SK-N-SH treated with all-trans-retinoic acid at 6 μM for 48 hours (cell line): ENCODE data around the gene ARHGEF6.
"Not testable (repeated sequence)": the region's sequence is repeated elsewhere in the genome, so short reads cannot be mapped to it uniquely, and the experiment has no call there.

ENCODE experiments used
- ATAC-seq: fragments of 200-7000 bp; cut with Tn5 transposase; 3 replicates; pipeline ENCODE4 v1.9.1; 2020; ENCODE audit warnings: mild to moderate bottlenecking, moderate library complexity
- BACH2 ChIP-seq: fragments of 250-450 bp; sonication (Bioruptor Pico); IDR thresholded peaks from 2 replicates; pipeline ENCODE4 v1.9.0; 2021; ENCODE audit warnings: mild to moderate bottlenecking, borderline replicate concordance
- CSDC2 ChIP-seq: fragments of 250-450 bp; sonication (Bioruptor Pico); IDR thresholded peaks from 2 replicates; pipeline ENCODE4 v1.5.0; 2020; ENCODE audit warnings: mild to moderate bottlenecking, moderate library complexity
- ESRRG ChIP-seq: fragments of 250-450 bp; sonication (Bioruptor Pico); IDR thresholded peaks from 2 replicates; pipeline ENCODE4 v1.6.1; 2021; ENCODE audit warnings: mild to moderate bottlenecking
- GLIS3 ChIP-seq: fragments of 250-450 bp; sonication (Bioruptor Pico); IDR thresholded peaks from 2 replicates; pipeline ENCODE4 v1.5.0; 2020; ENCODE audit warnings: mild to moderate bottlenecking, moderate library complexity
- ISL1 ChIP-seq: fragments of 250-450 bp; sonication (Bioruptor Pico); IDR thresholded peaks from 2 replicates; pipeline ENCODE4 v2.1.2; 2022; ENCODE audit warnings: mild to moderate bottlenecking, moderate library complexity
- PPARA ChIP-seq: fragments of 250-450 bp; sonication (Bioruptor Pico); IDR thresholded peaks from 2 replicates; pipeline ENCODE4 v1.5.0; 2020; ENCODE audit warnings: mild to moderate bottlenecking, borderline replicate concordance
- RARB ChIP-seq: fragments of 250-450 bp; sonication (Bioruptor Pico); IDR thresholded peaks from 2 replicates; pipeline ENCODE4 v1.8.0; 2021; ENCODE audit warnings: mild to moderate bottlenecking, moderate library complexity
- SNAI2 ChIP-seq: fragments of 250-450 bp; sonication (Bioruptor Pico); IDR thresholded peaks from 2 replicates; pipeline ENCODE4 v1.5.0; 2020; ENCODE audit warnings: mild to moderate bottlenecking, moderate library complexity
- TCF4 ChIP-seq: fragments of 250-450 bp; sonication (Bioruptor Pico); IDR thresholded peaks from 2 replicates; pipeline ENCODE4 v1.8.0; 2021; ENCODE audit warnings: mild to moderate bottlenecking, moderate library complexity, borderline replicate concordance
- TOX ChIP-seq: fragments of 250-450 bp; sonication (Bioruptor Pico); IDR thresholded peaks from 2 replicates; pipeline ENCODE4 v1.8.0; 2021; ENCODE audit warnings: mild to moderate bottlenecking, moderate library complexity, borderline replicate concordance
- ZFP3 ChIP-seq: fragments of 250-450 bp; sonication (Bioruptor Pico); IDR thresholded peaks from 2 replicates; pipeline ENCODE4 v1.5.0; 2020; ENCODE audit warnings: mild to moderate bottlenecking, moderate library complexity
- ZFP30 ChIP-seq: fragments of 450-650 bp; formaldehyde crosslinking; IDR thresholded peaks from 2 replicates; pipeline ENCODE4 v1.5.0; 2022; ENCODE audit warnings: mild to moderate bottlenecking, moderate library complexity
- ZNF565 ChIP-seq: fragments of 450-650 bp; formaldehyde crosslinking; conservative IDR thresholded peaks from 2 replicates; pipeline ENCODE4 v1.5.0; 2020; ENCODE audit warnings: low read depth, mild to moderate bottlenecking, moderate library complexity
- ZNF70 ChIP-seq: fragments of 450-650 bp; formaldehyde crosslinking; IDR thresholded peaks from 2 replicates; pipeline ENCODE4 v1.5.0; 2020; ENCODE audit warnings: mild to moderate bottlenecking, moderate library complexity
- ZNF8 ChIP-seq: fragments of 450-650 bp; formaldehyde crosslinking; IDR thresholded peaks from 2 replicates; pipeline ENCODE4 v1.5.0; 2020; ENCODE audit warnings: mild to moderate bottlenecking, moderate library complexity
- TF ChIP-seq, protein P1 (sequence below): fragments of 250-450 bp; sonication (Bioruptor Pico); IDR thresholded peaks from 2 replicates; pipeline ENCODE4 v1.5.1; 2020; ENCODE audit warnings: low read depth, mild to moderate bottlenecking, moderate library complexity
- TF ChIP-seq, protein P2 (sequence below): fragments of 250-450 bp; sonication (Bioruptor Pico); IDR thresholded peaks from 2 replicates; pipeline ENCODE4 v1.5.0; 2020; ENCODE audit warnings: mild to moderate bottlenecking, moderate library complexity
- TF ChIP-seq, protein P3 (sequence below): fragments of 250-450 bp; sonication (Bioruptor Pico); IDR thresholded peaks from 2 replicates; pipeline ENCODE4 v1.5.1; 2021; ENCODE audit warnings: mild to moderate bottlenecking, moderate library complexity
- TF ChIP-seq, protein P4 (sequence below): fragments of 250-450 bp; sonication (Bioruptor Pico); IDR thresholded peaks from 2 replicates; pipeline ENCODE4 v1.8.0; 2020; ENCODE audit warnings: mild to moderate bottlenecking, moderate library complexity, borderline replicate concordance
- TF ChIP-seq, protein P5 (sequence below): fragments of 250-450 bp; sonication (Bioruptor Pico); IDR thresholded peaks from 2 replicates; pipeline ENCODE4 v1.8.0; 2021; ENCODE audit warnings: low read depth, mild to moderate bottlenecking, moderate library complexity, borderline replicate concordance

Gene ARHGEF6

DNA sequence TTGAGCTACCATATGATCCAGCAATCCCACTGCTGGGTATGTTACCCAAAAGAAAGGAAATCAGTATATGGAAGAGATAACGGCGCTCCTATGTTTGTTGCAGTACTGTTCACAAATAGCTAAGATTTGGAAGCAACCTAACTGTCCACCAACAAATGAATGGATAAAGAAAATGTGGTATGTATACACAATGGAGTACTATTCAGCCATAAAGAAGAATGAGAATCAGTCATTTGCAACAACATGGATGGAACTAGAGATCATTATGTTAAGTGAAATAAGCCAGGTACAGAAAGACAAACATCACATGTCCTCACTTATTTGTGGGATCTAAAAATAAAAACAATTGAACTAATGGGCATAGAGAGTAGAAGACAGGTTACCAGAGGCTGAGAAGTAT lies 8.9 kb downstream of the ARHGEF6 start:
- TF ChIP-seq ZNF8 (CRISPR knock-in tag): peak; percentile 60; the same call in 1 of the 2 replicates

DNA sequence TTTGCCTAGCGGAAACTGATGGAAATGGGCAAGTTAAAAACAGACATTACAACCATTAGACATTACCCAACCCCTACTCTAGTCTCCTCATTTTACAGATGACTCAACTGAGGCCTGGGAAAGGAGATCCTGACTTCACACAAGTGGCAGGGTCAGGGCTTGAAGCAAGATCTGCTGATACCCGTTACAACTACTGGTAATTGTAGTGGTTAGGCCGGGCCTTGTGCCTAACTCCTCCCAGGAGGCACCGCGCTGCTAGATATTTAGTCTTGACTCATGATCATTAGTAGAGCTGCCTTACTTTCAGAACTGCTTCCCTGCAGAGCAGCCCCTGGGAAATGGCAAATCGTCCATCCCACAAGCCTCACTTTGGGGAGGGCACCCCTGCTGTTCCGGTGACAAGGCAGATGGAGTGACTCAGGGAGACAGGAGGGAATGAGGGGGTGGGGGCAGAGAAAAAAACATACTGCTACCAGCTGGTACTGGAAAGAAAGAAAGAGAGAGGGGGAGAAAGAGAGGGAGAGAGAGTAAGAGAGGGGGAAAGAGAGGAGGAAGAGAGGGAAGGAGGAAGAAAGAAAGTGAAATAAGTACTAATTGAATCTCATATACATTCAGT lies 12.2 kb downstream of the ARHGEF6 start:
- ATAC-seq: peak; percentile 70

More for the DNA sequence above, 8.9 kb downstream of the ARHGEF6 start:
- ATAC-seq: not testable (repeated sequence)

DNA sequence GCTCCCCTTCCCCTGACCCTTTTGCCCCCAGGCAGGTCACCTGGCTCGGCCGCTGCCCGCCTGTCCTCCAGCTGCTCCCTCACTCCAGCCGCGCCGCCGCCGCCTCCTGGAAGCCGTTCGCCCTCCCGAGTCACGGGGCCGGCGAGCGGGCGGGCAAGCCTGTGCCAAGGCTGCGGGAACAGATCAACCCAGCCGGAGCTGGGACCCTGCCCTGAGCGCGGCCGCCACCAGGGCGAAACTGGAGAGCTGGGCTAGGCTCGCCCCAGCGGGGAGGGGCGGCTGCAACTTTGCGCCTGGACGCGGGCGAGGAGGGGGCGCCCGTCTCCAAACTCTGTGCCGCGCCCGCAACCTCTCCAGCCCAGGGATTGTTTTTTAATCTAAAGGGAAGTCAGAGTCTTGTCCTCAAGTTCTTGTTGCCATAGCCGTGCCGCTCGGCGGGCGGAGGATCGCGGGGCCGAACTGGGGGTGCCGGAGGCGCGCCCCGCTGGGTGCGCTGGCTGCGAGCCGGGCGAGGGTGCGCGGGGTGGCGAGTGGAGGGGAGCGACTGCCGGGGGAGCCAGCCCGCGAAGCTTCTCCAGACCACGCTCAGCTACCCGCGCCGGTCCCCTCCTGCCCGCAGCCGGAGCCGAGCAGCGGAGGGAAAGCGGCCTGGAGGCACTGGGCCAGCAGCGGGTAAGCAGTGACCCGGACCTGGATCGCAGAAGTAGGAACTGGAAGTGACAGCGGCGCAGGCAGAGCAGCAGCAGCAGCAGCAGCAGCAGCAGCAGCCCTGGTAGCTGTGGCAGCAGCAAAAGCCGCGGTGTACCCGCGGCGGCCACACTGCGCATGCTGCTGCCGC lies 13.4 kb downstream of the ARHGEF6 start:
- no peak for TF ChIP-seq CSDC2 (CRISPR knock-in tag)
- TF ChIP-seq, protein P1, sequence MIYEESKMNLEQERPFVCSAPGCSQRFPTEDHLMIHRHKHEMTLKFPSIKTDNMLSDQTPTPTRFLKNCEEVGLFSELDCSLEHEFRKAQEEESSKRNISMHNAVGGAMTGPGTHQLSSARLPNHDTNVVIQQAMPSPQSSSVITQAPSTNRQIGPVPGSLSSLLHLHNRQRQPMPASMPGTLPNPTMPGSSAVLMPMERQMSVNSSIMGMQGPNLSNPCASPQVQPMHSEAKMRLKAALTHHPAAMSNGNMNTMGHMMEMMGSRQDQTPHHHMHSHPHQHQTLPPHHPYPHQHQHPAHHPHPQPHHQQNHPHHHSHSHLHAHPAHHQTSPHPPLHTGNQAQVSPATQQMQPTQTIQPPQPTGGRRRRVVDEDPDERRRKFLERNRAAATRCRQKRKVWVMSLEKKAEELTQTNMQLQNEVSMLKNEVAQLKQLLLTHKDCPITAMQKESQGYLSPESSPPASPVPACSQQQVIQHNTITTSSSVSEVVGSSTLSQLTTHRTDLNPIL (CRISPR knock-in tag): no peak
- TF ChIP-seq GLIS3 (CRISPR knock-in tag): no peak
- TF ChIP-seq ZFP30: no peak
- TF ChIP-seq ZFP3: no peak
- no peak for TF ChIP-seq RARB (CRISPR knock-in tag)
- no peak for TF ChIP-seq ZNF8 (CRISPR knock-in tag)
- no peak for TF ChIP-seq ZNF70 (CRISPR knock-in tag)
- TF ChIP-seq, protein P2, sequence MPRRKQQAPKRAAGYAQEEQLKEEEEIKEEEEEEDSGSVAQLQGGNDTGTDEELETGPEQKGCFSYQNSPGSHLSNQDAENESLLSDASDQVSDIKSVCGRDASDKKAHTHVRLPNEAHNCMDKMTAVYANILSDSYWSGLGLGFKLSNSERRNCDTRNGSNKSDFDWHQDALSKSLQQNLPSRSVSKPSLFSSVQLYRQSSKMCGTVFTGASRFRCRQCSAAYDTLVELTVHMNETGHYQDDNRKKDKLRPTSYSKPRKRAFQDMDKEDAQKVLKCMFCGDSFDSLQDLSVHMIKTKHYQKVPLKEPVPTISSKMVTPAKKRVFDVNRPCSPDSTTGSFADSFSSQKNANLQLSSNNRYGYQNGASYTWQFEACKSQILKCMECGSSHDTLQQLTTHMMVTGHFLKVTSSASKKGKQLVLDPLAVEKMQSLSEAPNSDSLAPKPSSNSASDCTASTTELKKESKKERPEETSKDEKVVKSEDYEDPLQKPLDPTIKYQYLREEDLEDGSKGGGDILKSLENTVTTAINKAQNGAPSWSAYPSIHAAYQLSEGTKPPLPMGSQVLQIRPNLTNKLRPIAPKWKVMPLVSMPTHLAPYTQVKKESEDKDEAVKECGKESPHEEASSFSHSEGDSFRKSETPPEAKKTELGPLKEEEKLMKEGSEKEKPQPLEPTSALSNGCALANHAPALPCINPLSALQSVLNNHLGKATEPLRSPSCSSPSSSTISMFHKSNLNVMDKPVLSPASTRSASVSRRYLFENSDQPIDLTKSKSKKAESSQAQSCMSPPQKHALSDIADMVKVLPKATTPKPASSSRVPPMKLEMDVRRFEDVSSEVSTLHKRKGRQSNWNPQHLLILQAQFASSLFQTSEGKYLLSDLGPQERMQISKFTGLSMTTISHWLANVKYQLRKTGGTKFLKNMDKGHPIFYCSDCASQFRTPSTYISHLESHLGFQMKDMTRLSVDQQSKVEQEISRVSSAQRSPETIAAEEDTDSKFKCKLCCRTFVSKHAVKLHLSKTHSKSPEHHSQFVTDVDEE (CRISPR knock-in tag): no peak
- no peak for TF ChIP-seq ISL1 (CRISPR knock-in tag)
- no peak for TF ChIP-seq TOX (CRISPR knock-in tag)
- TF ChIP-seq PPARA: no peak
- TF ChIP-seq, protein P3, sequence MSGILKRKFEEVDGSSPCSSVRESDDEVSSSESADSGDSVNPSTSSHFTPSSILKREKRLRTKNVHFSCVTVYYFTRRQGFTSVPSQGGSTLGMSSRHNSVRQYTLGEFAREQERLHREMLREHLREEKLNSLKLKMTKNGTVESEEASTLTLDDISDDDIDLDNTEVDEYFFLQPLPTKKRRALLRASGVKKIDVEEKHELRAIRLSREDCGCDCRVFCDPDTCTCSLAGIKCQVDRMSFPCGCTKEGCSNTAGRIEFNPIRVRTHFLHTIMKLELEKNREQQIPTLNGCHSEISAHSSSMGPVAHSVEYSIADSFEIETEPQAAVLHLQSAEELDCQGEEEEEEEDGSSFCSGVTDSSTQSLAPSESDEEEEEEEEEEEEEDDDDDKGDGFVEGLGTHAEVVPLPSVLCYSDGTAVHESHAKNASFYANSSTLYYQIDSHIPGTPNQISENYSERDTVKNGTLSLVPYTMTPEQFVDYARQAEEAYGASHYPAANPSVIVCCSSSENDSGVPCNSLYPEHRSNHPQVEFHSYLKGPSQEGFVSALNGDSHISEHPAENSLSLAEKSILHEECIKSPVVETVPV: no peak
- TF ChIP-seq BACH2 (CRISPR knock-in tag): no peak
- no peak for TF ChIP-seq TCF4 (CRISPR knock-in tag)
- TF ChIP-seq ZNF565: no peak
- no peak for TF ChIP-seq ESRRG
- TF ChIP-seq, all 23 proteins: peak for 0
- peak; percentile 77 for ATAC-seq

More for the DNA sequence above, 12.2 kb downstream of the ARHGEF6 start:
- TF ChIP-seq, protein P4, sequence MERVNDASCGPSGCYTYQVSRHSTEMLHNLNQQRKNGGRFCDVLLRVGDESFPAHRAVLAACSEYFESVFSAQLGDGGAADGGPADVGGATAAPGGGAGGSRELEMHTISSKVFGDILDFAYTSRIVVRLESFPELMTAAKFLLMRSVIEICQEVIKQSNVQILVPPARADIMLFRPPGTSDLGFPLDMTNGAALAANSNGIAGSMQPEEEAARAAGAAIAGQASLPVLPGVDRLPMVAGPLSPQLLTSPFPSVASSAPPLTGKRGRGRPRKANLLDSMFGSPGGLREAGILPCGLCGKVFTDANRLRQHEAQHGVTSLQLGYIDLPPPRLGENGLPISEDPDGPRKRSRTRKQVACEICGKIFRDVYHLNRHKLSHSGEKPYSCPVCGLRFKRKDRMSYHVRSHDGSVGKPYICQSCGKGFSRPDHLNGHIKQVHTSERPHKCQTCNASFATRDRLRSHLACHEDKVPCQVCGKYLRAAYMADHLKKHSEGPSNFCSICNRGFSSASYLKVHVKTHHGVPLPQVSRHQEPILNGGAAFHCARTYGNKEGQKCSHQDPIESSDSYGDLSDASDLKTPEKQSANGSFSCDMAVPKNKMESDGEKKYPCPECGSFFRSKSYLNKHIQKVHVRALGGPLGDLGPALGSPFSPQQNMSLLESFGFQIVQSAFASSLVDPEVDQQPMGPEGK (CRISPR knock-in tag): peak; percentile 14; the same call in 1 of the 2 replicates
- TF ChIP-seq ZFP3: no peak

DNA sequence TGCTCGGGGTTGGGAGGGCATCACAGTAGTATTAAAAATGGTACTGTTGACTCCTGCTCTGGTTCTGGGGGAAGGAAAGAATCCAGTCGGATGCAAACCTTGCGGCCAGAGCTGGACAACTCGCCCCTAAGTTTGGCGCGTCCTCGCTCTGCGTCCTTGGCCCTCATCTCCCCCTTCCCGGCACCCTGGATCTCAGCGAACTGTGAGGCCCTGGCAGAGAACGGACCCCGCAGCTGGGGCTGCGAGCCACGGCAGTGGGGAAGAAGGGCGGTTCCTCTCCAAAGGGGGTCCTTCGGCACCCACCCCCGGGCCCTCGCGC lies 14.0 kb downstream of the ARHGEF6 start:
- peak; percentile 41 for ATAC-seq
- TF ChIP-seq, protein P1 (CRISPR knock-in tag): no peak
- TF ChIP-seq ZNF565 (no peak), PPARA (no peak), ZFP30 (no peak), GLIS3 (CRISPR knock-in tag) (no peak), RARB (CRISPR knock-in tag) (no peak), ISL1 (CRISPR knock-in tag) (no peak), SNAI2 (CRISPR knock-in tag) (no peak), ZFP3 (no peak)
- TF ChIP-seq, protein P4 (CRISPR knock-in tag): no peak
- TF ChIP-seq, protein P3: no peak
- TF ChIP-seq, protein P5, sequence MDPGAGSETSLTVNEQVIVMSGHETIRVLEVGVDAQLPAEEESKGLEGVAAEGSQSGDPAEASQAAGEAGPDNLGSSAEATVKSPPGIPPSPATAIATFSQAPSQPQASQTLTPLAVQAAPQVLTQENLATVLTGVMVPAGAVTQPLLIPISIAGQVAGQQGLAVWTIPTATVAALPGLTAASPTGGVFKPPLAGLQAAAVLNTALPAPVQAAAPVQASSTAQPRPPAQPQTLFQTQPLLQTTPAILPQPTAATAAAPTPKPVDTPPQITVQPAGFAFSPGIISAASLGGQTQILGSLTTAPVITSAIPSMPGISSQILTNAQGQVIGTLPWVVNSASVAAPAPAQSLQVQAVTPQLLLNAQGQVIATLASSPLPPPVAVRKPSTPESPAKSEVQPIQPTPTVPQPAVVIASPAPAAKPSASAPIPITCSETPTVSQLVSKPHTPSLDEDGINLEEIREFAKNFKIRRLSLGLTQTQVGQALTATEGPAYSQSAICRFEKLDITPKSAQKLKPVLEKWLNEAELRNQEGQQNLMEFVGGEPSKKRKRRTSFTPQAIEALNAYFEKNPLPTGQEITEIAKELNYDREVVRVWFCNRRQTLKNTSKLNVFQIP: no peak
